Mesothelial cell of epicardium (in vitro differentiated cells): ENCODE measurements around the gene ACTG2. TPM values are rescaled to one million over a fixed set of nuclear protein-coding genes. Genes with fewer than 3 reads are reported as not detected.
"Not testable (repeated sequence)": the region's sequence is repeated elsewhere in the genome, so short reads cannot be mapped to it uniquely, and the experiment has no call there.

Experiments used
- DNase-seq, 2 experiments: peaks; one replicate each; pipeline ENCODE4 v3.0.0; 2021; ENCODE audit warnings: low spot score in 2 of 2; ENCODE audit not compliant: unreplicated experiment in 2 of 2
- H3K27ac Mint-ChIP-seq: 2 replicates; pipeline ENCODE4 v1.8.0; 2021; ENCODE audit warnings: mixed read lengths
- H3K27me3 Mint-ChIP-seq: 2 replicates; pipeline ENCODE4 v1.8.0; 2021; ENCODE audit warnings: low read depth, mixed read lengths
- H3K36me3 Mint-ChIP-seq: 2 replicates; pipeline ENCODE4 v1.8.0; 2021; ENCODE audit warnings: mixed read lengths
- H3K4me1 Mint-ChIP-seq: 2 replicates; pipeline ENCODE4 v1.8.0; 2021; ENCODE audit warnings: mixed read lengths
- H3K4me3 Mint-ChIP-seq: 2 replicates; pipeline ENCODE4 v1.8.0; 2021; ENCODE audit warnings: mild to moderate bottlenecking, moderate library complexity, mixed read lengths
- H3K9me3 Mint-ChIP-seq: 2 replicates; pipeline ENCODE4 v1.8.0; 2021; ENCODE audit warnings: mixed read lengths
- CTCF ChIP-seq: fragments of 200-600 bp; sonication (generic); IDR thresholded peaks from one replicate; pipeline ENCODE4 v1.5.0; 2021; ENCODE audit warnings: antibody characterized with exemption; ENCODE audit not compliant: unreplicated experiment
- total RNA-seq: library from RNA; stranded (reverse); gene quantifications from 3 replicates; pipeline ENCODE4 v1.2.1, GENCODE V29; 2021

Gene ACTG2
- total RNA-seq, 1 donor from 2014 or later: 9.3 TPM

- TF ChIP-seq CTCF: no peak
- no peaks in the 10 kb centered on the region for H3K9me3 Mint-ChIP-seq
- H3K27ac Mint-ChIP-seq: no peak overlapping the region
- no peaks in the 10 kb centered on the region for H3K4me1 Mint-ChIP-seq
- H3K4me3 Mint-ChIP-seq: no peak overlapping the region
- no peak for DNase-seq
- H3K27me3 Mint-ChIP-seq: peaks cover 13% of the 10 kb centered on the region
- H3K36me3 Mint-ChIP-seq: no peaks in the 10 kb centered on the region
Observed at GRCh38 chr2:73899801-73900336, 7.1 kb downstream of the ACTG2 start.

GRCh38 chr2:73901143-73901542 lies 8.3 kb downstream of the ACTG2 start:
- no peak for DNase-seq
- Mint-ChIP-seq H3K27me3 (peaks cover 13% of the 10 kb centered on the region), H3K36me3 (no peaks in the 10 kb centered on the region), H3K9me3 (no peaks in the 10 kb centered on the region), H3K4me3 (no peak overlapping the region), H3K27ac (no peak overlapping the region), H3K4me1 (no peaks in the 10 kb centered on the region)
- no peak for TF ChIP-seq CTCF

- Mint-ChIP-seq H3K4me3 (no peak overlapping the region), H3K4me1 (no peaks in the 10 kb centered on the region), H3K27me3 (peaks cover 11% of the 10 kb centered on the region), H3K36me3 (no peaks in the 10 kb centered on the region), H3K9me3 (no peaks in the 10 kb centered on the region), H3K27ac (no peak overlapping the region)
- TF ChIP-seq CTCF: no peak
- no peak for DNase-seq
Observed at GRCh38 chr2:73902284-73902683, 9.5 kb downstream of the ACTG2 start.

GRCh38 chr2:73903313-73903712 lies 10.5 kb downstream of the ACTG2 start:
- H3K27ac Mint-ChIP-seq: no peak overlapping the region
- peaks cover 9% of the 10 kb centered on the region for H3K27me3 Mint-ChIP-seq
- no peak overlapping the region for H3K4me3 Mint-ChIP-seq
- no peaks in the 10 kb centered on the region for H3K4me1 Mint-ChIP-seq
- no peaks in the 10 kb centered on the region for H3K9me3 Mint-ChIP-seq
- DNase-seq: no peak
- TF ChIP-seq CTCF: no peak
- no peaks in the 10 kb centered on the region for H3K36me3 Mint-ChIP-seq

GRCh38 chr2:73903949-73904613 lies 11.3 kb downstream of the ACTG2 start:
- DNase-seq, H3K9me3 Mint-ChIP-seq, H3K4me1 Mint-ChIP-seq, H3K27ac Mint-ChIP-seq, H3K4me3 Mint-ChIP-seq, H3K36me3 Mint-ChIP-seq: not testable (repeated sequence)
- peaks cover 10% of the 10 kb centered on the region for H3K27me3 Mint-ChIP-seq

GRCh38 chr2:73904952-73905351 lies 12.1 kb downstream of the ACTG2 start:
- Mint-ChIP-seq H3K9me3 (no peaks in the 10 kb centered on the region), H3K4me3 (no peak overlapping the region), H3K27me3 (peaks cover 10% of the 10 kb centered on the region), H3K27ac (no peak overlapping the region), H3K4me1 (no peaks in the 10 kb centered on the region), H3K36me3 (no peaks in the 10 kb centered on the region)
- DNase-seq: no peak
- TF ChIP-seq CTCF: no peak
